Activated CD4-positive, CD25-positive, alpha-beta regulatory T cell (primary cell): ENCODE measurements around the gene CTSD.

Experiments
- DNase-seq, 4 experiments: peaks; one replicate each; lab custom pipeline; 2025; lab: John Stamatoyannopoulos, UW

CTSD gene

DNA sequence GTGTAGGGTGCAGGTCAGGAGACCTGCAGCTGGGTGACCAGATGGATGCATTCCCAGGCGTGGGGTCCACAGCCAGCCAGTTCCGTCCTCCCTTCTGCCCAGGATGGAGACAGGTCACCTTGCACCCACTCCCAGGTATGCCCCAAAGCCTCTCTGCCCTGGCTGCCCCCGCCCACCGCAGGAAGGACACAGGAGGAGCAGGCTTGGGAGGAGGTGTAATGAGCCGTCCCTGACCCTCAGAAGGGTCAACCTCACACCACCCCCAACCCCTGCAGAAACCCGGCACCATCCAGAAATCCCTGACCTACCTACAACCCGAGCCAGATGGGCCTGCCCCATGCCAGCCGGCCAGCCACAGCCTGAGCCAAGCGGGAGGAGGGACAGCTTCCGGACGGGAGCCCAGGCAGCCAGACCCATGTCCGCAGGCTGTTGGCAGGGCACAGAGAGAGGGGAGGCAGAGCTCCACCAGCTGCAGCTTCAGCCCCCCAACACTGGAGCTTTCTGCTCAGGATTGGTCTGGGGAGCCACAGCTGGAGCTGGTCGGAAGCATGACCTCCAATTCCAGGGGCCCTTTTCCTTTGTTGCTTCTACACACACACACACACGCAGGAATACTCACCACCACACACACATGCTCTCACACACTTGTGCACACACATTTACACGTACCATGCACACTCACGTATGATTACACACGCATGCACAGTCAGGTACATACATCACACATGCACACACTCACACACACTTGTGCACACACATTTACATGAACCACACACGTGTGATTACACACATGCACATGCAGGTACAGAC, 18.6 kb downstream of the CTSD start:
- DNase-seq, result no peak

DNA sequence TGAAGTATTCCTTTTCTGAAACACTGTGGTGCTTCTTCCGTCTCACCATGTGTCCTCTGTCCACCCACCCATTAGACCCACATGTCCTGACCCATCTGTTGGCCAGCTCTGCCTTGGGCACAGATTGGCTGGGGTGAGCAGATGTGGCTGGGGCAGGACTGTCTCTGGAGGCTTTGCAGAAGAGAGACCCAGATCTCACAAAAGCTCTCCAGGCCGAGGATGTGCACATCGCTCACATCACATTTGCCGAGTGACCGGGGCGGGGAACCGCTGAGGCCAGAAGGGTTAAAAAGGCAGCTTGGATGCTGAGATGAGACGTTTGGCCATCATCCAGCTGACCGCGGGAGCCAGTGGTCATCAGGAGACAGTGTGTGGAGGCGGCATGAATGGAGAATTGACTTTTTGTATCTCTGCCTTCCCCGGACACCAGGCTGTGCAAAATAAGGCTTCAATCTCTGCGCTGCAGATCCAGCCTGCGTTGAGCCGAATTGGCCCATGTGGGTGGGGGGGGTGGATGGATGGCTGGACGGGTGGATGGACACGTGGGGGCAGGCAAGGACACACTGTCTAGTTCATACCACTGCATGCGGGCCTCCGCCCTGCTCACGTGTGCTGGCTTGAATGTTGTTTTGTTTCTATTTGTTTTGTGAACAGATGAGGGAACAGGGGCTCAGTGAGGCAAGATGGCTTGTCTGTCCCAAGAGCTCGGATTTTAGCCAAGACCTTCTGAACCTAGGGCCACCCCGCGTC, 19.4 kb downstream of the CTSD start:
- no peak for DNase-seq

DNA sequence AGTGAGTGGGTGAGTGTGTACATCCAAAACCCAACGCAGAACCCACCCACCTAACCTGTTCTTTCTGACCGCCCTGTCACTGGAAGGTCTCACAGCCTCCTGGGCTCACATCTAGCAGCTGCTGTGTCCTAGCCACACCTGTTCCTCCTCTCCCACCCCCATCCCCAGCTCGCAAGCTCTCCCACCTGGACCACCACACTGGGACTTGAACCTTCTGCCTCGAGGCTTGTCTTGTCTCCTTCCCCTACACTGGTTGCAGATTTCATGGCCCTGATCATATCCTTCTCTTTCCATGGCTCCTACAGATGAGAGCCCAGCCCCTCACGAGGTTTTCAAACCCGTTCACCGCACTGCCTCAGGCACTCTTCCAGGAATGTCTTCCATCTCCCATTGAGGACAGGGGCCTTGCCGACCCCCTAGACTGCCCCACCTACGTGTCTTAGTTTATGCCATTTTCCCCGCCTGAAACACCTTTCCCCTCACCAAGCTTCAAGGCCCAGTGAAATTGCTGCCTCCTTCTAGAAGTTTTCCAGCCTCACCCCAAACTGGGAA, 20.1 kb downstream of the CTSD start:
- no peak for DNase-seq

DNA sequence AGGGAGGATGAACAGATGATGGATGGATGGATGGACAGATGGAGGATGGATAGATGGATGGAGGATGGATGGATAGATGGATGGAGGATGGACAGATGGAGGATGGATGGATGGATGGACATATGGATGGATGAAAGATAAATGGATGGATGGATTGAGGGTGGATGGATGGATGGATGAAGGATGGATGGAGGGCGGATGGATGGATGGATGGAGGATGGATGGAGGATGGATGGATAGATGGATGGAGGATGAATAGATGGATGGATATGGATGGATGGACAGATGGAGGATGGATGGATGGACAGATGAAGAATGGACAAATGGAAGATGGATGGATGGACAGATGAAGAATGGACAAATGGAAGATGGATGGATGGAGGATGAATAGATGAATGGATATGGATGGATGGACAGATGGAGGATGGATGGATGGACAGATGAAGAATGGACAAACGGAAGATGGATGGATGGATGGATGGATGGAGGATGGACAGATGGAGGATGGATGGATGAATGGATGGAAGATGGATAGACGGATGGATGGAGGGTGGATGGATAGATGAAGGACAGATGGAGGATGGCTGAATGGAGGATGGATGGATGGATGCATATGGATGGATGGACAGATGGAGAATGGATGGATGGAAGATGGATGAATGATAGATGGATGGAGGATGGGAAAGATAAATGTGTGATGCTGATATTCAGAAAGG, 20.7 kb downstream of the CTSD start:
- DNase-seq, result no peak

DNA sequence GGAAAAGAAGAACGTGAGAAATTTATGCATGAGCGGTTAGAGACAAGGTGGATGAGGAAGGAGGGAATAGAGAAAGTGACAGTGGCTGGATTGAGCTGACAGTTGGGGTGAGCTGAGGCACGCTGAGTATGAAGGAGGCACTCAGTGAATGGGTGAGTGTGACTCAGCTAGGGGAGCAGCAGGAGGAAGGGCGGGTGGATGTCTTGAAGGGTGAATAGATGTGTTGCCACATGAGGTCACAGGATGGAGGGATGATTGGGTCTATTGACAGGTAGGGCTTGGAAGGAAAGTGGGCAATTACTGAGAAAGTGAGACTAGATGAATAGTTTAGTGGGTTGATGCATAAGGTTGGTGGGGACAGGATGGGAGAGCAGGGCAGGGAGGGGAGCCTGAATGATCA, 21.4 kb downstream of the CTSD start:
- no peak for DNase-seq

DNA sequence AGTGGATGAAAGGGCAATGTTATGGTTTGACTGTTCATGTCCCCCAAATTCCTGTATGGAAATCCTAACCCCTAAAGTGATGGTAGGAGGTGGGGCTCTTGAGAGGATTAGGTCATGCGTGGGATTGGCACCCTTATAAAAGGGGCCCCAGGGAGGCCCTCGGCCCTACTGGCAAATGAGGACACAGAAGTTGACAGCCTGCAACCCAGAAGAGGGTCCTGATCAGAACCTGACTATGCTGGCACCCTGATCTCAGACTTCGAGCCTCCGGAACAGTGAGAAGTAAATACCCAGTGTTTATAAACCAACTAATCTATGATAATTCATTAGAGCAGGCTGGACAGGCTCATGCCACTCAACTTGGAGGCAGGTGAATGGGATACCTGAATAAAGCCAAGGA, 22.0 kb downstream of the CTSD start:
- DNase-seq, result no peak

DNA sequence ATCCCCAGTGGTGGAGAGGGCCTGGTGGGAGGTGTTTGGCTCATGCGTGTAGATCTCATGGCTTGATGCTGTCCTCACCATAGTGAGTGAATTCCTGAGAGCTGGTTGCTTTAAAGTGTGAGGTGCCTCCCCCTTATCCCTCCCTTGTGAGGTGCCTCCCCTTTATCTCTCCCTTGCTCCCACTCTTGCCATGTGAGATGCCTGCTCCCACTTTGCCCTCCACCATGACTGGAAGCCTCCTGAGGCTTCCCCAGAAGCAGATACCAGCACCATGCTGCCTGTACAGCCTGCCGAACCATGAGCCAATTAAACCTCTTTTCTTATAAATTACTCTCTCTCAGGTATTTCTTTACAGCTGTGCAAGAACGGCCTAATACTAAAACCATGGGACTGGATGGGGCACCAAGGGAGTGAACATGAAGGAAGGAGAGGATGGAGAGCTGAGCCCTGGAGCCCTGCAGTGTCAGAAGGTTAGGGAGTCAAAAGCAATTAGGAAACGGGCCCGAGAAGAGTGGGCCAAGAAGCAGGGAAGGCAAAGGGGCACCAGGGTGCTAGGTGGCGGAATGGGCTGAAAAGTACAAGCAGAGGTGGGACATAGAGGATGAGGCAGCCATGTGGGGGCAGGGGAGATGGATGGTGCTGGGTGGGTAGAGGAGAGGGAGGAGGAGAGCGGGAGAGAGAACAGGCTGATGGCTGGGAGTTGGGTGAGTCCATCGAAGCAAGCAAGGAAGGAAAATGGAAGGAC, 22.8 kb downstream of the CTSD start:
- DNase-seq, result no peak

DNA sequence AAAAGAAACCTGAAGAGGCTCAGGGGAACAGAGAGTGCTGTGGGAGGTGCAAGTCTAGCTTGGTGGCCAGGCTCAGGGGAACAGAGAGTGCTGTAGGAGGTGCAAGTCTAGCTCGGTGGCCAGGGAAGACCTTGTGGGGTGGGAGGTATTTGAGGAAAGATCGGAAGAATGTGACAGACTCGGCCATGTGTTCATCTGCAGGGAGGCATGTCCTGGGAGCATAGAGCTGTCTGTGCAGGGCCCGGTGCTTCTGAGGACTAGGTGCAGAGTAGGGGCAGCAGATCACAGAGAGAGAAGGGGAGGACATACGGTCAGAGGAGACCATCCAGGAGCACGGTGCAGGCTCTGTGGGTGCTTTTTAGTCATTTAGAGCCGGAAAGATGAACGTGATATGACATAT, 24.2 kb downstream of the CTSD start:
- DNase-seq, result no peak

DNA sequence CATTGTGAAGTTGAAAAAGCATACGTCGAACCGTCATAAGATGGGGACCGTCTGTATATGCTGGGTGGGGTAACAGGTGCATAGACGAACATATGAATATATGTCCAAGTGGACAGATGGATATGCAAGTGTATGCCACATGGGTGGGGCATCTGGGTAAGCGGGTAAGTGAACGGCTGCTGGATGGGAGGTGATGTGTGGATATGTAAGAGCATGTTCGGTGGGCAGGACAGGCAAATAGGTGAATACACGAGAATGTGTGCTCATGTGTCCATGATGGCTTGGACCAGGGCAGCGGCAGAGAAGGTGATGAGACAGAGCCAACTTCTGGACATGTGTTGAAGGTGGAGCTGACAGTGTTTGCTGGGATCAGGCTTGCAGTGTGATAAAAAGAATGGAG, 25.3 kb downstream of the CTSD start:
- DNase-seq, result no peak

DNA sequence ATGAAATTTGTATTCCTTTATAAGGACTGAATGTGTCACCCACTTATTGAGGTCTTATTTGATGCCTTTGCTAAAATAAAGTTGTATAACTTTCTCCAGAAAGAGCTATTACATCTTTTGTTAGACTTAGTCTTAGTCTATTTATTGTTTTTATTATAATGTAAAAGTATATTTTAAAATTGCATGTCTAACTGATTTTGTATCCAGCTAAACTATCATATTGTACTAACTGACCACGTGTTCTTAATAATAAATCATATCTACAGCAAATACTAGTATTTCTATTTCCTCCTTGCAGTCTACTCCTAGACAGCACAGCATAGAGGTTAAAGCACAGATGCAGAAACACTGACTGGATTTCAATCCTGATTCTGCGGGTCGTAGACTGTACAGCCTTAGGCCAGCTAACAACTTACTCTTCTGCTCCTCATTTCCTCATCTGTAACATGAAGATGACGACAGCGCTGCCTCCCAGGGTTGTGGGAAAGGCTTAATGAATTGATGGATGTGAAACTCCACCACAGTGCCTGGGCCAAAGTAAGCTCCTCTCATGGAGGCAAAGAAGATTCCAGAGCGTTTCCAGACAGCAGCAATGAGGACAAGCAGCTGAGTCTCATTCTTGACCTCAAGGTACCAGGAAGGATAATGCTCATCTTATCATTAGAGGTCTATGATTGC, 26.5 kb downstream of the CTSD start:
- no peak for DNase-seq

DNA sequence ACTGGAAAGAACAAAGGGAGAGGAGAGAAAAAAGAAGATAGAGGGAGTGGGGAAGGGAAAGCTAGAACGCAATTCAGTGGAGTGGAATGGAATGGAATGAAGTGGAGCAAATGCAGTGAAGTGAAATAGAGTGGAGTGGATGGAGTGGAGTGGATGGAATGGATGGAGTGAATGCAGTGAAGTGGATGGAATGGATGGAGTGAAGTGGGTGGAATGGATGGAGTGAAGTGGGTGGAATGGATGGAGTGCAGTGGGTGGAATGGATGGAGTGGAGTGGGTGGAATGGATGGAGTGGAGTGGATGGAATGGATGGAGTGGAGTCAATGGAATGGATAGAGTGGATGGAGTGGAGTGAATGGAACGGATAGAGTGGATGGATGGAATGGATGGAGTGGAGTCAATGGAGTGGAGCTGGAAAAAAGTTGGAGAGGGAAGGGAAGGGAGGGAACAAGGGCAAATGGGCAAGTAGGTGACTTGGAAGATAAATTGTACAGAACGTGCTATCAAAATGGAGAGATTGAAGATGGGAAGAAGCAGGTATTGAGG, 27.2 kb downstream of the CTSD start:
- no peak for DNase-seq

DNA sequence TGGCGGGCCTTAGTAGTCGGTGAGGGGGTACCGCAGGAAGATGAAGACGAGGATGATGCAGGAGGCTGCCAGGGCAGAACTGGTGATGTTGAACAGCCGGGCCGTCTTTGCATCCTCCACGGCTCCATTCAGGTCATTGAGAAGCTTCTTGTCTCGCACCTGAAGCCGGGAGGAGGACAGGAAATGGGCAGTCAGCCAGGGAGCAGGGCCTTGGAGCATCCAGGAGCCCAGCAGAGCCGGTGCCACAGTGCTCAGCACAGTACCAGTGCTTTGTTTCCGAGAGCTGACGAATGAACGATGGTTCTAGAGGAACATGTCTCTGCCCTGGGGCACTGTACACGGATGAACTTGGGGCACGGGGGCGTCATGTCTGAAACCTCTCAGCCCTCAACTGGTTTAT, 28.5 kb downstream of the CTSD start:
- no peak for DNase-seq

DNA sequence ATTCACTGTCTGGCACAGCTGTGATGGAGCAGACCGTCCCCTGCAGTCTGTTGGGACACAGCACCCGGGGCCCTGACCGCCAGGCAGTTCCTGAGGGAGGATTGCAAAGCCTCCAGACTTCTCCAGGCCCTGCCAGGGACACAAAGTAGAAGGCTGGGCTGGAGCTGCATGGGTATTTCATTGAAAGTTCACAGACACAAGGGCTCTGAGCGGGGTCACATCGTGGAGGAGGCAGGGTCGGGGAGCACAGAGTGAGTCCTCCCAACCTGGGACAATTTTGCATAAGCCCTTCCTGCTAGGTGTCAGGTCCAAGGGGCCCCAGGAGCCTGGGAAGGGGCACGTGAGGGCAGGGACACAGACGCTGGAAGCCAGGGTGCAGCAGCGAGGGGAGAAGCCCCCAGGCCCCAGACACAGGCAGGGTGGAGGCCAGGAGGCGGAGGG, 29.1 kb downstream of the CTSD start:
- DNase-seq, result no peak

DNA sequence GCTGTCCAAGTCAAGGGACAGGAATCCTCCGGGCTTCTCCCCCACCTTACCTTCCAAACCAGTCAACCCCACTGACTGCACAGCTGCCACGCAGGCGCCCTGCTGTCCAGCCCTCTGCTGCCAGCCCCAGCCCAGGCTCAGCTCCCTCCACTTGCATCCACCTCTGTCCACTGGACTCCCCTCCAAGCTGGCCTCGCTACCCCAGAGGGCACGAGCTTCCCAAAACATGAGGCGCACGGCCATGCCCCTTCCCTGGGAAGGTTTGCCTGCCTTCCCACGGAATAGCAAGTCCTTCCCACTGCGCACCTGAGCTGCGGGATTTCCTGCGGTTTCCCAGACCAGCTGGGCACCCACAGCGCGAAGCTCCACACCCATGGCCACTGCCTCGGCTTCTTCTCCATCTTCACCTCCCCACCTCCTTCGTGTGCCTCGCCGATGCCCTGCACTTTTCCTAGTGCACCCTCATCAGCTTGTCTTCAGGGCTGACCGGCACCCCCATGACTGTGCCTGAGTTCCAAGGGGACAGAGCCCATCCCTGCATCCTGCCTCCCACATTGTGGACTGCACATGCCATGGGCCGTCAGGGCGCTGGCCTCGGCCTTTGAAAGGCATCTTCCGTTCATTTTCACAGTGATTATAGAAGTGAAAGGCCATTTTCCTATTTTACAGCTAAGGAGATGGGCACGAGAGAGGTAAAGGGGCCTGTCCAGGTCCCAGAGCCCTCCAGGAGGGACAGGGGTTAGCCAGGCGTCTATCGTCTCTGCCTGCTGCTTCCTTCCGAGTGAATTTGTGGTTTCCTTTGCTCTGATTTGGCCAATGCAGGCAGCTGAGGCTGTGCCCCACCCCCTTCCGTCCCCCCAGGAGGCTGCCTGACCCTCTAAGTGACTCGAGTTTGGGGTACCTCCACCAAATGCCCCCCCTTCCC, 29.7 kb downstream of the CTSD start:
- DNase-seq, result no peak

DNA sequence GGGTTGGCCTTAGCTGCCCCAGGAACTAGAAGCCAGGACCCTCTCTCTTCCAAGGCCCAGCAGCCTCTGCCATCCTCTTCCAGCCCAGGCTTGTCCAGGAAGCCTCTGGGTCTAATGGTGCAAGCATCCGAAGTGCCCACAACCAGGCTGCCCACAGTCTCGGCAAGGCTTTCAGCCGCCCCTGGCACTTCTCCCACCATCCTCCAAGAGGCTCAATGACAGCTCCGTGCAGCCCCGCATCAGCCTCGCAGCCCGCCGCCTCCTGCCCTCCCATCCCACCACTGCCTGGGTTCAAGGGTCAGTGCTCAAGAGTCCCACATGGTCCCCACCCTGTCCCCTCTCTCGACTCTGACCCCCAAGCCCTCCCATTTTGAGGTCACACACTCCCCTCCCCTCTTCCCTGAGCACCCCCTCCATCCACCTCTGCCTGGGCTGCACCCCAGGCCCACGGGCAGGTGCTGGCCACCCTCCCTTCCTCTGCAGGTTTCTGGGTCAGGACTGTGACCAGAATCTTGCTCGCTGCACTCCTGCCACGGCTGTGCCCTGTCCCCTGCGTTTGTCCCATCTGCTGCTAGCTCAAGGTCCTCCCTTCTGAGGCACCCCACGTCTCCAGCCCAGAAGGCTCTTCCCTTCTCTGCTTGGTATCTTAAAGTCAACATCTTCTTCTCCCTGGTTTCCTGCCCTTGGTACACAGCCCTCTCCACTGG, 30.6 kb downstream of the CTSD start:
- DNase-seq, result no peak

DNA sequence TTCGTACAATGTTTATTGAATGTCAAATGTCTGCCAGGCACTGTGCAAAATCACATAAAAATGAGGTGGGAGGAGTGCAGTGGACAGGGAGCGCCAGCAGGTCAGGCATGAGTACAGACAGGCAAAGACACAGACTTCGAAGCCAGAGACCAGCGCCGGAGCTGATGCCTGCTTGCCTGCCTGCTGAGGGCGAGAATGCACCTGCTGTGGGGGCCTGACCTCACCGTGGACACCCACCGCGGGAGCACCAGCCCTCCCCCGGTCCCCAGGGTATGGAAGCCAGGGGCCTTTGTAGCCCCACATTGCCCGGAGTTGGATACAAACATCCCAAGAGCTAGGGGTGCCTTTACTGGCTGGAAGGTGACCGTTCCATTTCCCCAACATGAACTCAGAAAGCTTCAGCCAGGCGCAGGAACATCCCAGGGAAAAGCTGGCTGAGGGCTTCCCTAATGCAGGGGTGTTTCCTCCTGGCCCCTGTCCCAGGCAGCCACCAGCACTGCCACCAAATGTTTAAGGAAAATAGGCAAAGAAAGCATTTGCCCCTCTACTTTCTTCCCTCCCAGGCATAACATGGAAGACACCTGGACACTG, 31.2 kb downstream of the CTSD start:
- no peak for DNase-seq

DNA sequence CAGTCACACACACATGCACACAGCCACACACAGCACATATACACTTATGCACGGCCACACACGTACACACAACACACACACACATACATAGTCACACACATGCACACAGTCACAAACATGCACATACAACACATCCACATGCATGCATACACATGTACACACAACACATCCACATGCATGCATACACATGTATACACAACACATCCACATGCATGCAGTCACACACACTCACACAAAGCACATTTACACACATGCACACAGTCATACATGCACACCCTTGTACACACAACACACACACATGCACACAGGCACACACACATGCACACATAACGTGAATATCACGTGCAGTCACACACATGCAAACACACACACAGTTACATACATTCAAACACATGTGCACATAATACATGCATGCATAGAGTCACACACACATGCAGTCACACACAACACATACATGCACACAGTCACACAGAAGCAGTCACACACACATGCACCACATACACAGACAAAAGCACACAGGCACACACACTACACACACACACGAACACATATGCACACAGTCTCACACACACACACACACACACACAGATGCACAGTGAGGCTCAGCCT, 32.2 kb downstream of the CTSD start:
- DNase-seq, result no peak

DNA sequence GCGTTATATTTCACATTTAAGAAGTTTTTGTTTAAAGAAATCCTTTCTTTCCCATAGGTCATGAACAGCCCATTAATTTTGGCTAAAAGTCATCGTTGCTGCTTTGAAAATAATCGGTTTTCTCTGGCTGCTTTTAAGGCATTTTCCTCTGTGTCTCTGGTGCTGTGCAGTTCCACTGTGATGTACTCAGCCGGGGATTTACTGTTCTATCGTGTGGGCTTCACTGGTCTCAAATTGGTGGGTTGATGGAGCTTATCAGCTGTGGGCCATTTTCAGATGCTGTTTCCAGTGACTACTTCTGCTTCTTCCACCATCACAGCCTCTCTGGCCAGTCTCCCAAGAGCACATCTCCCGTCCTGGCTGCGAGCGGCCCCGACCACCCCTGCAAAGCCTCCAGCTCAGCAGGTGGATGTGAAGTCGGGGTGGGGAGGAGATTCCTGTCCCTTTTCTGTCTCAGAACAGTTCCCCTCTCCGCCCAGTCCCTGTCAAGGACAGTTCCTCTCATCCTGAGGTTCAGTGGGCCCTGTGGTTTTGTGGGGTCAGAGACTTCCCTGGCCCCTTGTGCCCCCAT, 33.6 kb downstream of the CTSD start:
- no peak for DNase-seq
